HepG2 (cell line): ENCODE data around the gene RPLP2. TPM values are rescaled to one million over a fixed set of nuclear protein-coding genes. Genes with fewer than 3 reads are reported as not detected.
A peak's percentile ranks its signal among the peaks of the same experiment; 100 is the strongest.

Experiments used
- ARID5B ChIP-seq: IDR thresholded peaks from 2 replicates; pipeline ENCODE4 v1.4.0; 2020; ENCODE audit warnings: mild to moderate bottlenecking, missing genetic modification reagents
- EED ChIP-seq: sonication (generic); formaldehyde crosslinking; IDR thresholded peaks from 2 replicates; pipeline ENCODE4 v1.5.0; 2020; ENCODE audit warnings: mild to moderate bottlenecking, missing genetic modification reagents
- GATAD1 ChIP-seq: IDR thresholded peaks from 2 replicates; pipeline ENCODE4 v1.6.1; 2016; ENCODE audit warnings: missing genetic modification reagents, missing compliant biosample characterization
- HHEX ChIP-seq: IDR thresholded peaks from 2 replicates; pipeline ENCODE4 v1.6.1; 2016; ENCODE audit warnings: control low read depth
- IRF2 ChIP-seq: IDR thresholded peaks from 2 replicates; pipeline ENCODE4 v1.6.1; 2018; ENCODE audit warnings: missing genetic modification reagents, missing compliant biosample characterization
- NFAT5 ChIP-seq: sonication (generic); formaldehyde crosslinking; IDR thresholded peaks from 2 replicates; pipeline ENCODE4 v1.4.0; 2020; ENCODE audit warnings: missing genetic modification reagents
- NFIC ChIP-seq: IDR thresholded peaks from 2 replicates; pipeline ENCODE4 v1.6.1; 2012; ENCODE audit warnings: mild to moderate bottlenecking, low read length, inconsistent platforms
- POLR2A ChIP-seq, 2 experiments: IDR thresholded peaks; 2 replicates each; pipeline ENCODE4 v1.6.1; 2011; ENCODE audit warnings: low read depth in 2 of 2, low read length in 2 of 2, mild to moderate bottlenecking in 1 of 2, moderate library complexity in 1 of 2; ENCODE audit not compliant: insufficient read depth in 1 of 2
- POLR2AphosphoS5 ChIP-seq: IDR thresholded peaks from 2 replicates; pipeline ENCODE4 v1.6.1; 2012; ENCODE audit warnings: low read depth, low read length
- RBM22 ChIP-seq: fragments of 200-400 bp; formaldehyde crosslinking; optimal IDR thresholded peaks from 2 replicates; pipeline ENCODE3; 2017; ENCODE audit warnings: mild to moderate bottlenecking, low read length, moderate library complexity
- REPIN1 ChIP-seq: sonication (generic); formaldehyde crosslinking; IDR thresholded peaks from 2 replicates; pipeline ENCODE4 v1.8.0; 2022; ENCODE audit warnings: missing genetic modification reagents, low read depth, mild to moderate bottlenecking, borderline replicate concordance
- SMAD1 ChIP-seq: sonication (generic); formaldehyde crosslinking; IDR thresholded peaks from 2 replicates; pipeline ENCODE4 v1.4.0; 2020; ENCODE audit warnings: missing genetic modification reagents, low read depth, mild to moderate bottlenecking, borderline replicate concordance
- ZFX ChIP-seq: sonication (generic); formaldehyde crosslinking; IDR thresholded peaks from 2 replicates; pipeline ENCODE4 v1.4.0; 2020; ENCODE audit warnings: mild to moderate bottlenecking, low read depth, missing genetic modification reagents, moderate library complexity
- ZNF274 ChIP-seq: sonication (generic); formaldehyde crosslinking; IDR thresholded peaks from 2 replicates; pipeline ENCODE4 v1.5.1; 2020; ENCODE audit warnings: mild to moderate bottlenecking, missing genetic modification reagents
- ZNF543 ChIP-seq: sonication (generic); formaldehyde crosslinking; IDR thresholded peaks from 2 replicates; pipeline ENCODE4 v1.4.0; 2020; ENCODE audit warnings: mild to moderate bottlenecking, missing genetic modification reagents
- ZNF550 ChIP-seq: sonication (generic); formaldehyde crosslinking; IDR thresholded peaks from 2 replicates; pipeline ENCODE4 v1.4.0; 2020; ENCODE audit warnings: mild to moderate bottlenecking, missing genetic modification reagents, borderline replicate concordance
- ZNF556 ChIP-seq: sonication (generic); formaldehyde crosslinking; IDR thresholded peaks from 2 replicates; pipeline ENCODE4 v1.4.0; 2020; ENCODE audit warnings: mild to moderate bottlenecking, missing genetic modification reagents, borderline replicate concordance
- polyA plus RNA-seq, 8 experiments: library from polyadenylated mRNA; depleted of rRNA in 3 of 8; stranded (reverse) in 7 of 8; unstranded in 1 of 8; fragments of >200 nt; fragmentation: Illumina TruSeq in 4 of 8; extraction: Trizol in 4 of 8; gene quantifications; 2 replicates each; pipeline versions ENCODE4 v1.2.1 to v1.2.3, GENCODE V29; 2011 to 2016; ENCODE audit warnings: low read depth in 4 of 8, missing spikeins in 1 of 8, mixed read lengths in 1 of 8; ENCODE audit not compliant: insufficient read depth in 1 of 8
- total RNA-seq, 5 experiments: library from RNA; depleted of rRNA; stranded (reverse); fragments of >200 nt; fragmentation: Illumina TruSeq; extraction: Trizol; gene quantifications; 2 replicates each; pipeline ENCODE4 v1.2.3, GENCODE V29; 2016; ENCODE audit warnings: low read depth in 1 of 5
- TF ChIP-seq, protein P1 (sequence below): sonication (generic); formaldehyde crosslinking; IDR thresholded peaks from 2 replicates; pipeline ENCODE4 v1.4.0; 2020; ENCODE audit warnings: missing genetic modification reagents

Gene RPLP2
- total and polyA plus RNA-seq, 2 of the 13 experiments (the other 11 are each of a cell fraction or from before 2014, with no cell fraction given) = 978 to 2,106 TPM

GRCh38 chr11:764322-765024 lies 45.3 kb upstream of the RPLP2 start (continued):
- TF ChIP-seq NFAT5 = no peak
- TF ChIP-seq ARID5B (CRISPR knock-in tag) = no peak
- TF ChIP-seq POLR2A (IDR thresholded peaks at IDR 0.05; ENCODE audit: insufficient read depth in 1 of 2, low read depth in 2 of 2, low read length in 2 of 2) = peak in 1 of 2 experiments; percentile 50; a peak in 2 of 4 replicates
- no peak for TF ChIP-seq SMAD1
- TF ChIP-seq GATAD1 (CRISPR knock-in tag) = no peak
- TF ChIP-seq ZNF274 = no peak
- no peak for TF ChIP-seq ZNF556 (CRISPR knock-in tag)
- no peak for TF ChIP-seq REPIN1 (CRISPR knock-in tag)
- TF ChIP-seq ZNF543 (CRISPR knock-in tag) = no peak
- no peak for TF ChIP-seq POLR2AphosphoS5
- no peak for TF ChIP-seq HHEX (CRISPR knock-in tag)
- TF ChIP-seq, protein P1, sequence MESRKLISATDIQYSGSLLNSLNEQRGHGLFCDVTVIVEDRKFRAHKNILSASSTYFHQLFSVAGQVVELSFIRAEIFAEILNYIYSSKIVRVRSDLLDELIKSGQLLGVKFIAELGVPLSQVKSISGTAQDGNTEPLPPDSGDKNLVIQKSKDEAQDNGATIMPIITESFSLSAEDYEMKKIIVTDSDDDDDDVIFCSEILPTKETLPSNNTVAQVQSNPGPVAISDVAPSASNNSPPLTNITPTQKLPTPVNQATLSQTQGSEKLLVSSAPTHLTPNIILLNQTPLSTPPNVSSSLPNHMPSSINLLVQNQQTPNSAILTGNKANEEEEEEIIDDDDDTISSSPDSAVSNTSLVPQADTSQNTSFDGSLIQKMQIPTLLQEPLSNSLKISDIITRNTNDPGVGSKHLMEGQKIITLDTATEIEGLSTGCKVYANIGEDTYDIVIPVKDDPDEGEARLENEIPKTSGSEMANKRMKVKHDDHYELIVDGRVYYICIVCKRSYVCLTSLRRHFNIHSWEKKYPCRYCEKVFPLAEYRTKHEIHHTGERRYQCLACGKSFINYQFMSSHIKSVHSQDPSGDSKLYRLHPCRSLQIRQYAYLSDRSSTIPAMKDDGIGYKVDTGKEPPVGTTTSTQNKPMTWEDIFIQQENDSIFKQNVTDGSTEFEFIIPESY (CRISPR knock-in tag) = peak; percentile 33; the same call in 1 of the 2 replicates
- no peak for TF ChIP-seq IRF2
- TF ChIP-seq ZNF550 (CRISPR knock-in tag) = no peak
- TF ChIP-seq ZFX = no peak
- no peak for TF ChIP-seq EED (CRISPR knock-in tag)
- TF ChIP-seq NFIC = no peak
- TF ChIP-seq RBM22 = peak; percentile 4
